Ovary (tissue), 3 donors: ENCODE results near the gene MRPL45.
"Not testable (repeated sequence)": the region's sequence is repeated elsewhere in the genome, so short reads cannot be mapped to it uniquely, and the experiment has no call there.

ENCODE experiments used
- CTCF ChIP-seq, 3 donors: fragments of 450-650 bp in 2 of 3; fragments of 200-600 bp in 1 of 3; IDR thresholded peaks; one replicate each; pipeline versions ENCODE4 v1.5.1 to v1.8.0; 2016 to 2022; ENCODE audit warnings: antibody characterized with exemption in 3 of 3, mild to moderate bottlenecking in 1 of 3
- EP300 ChIP-seq: sonication (generic); formaldehyde crosslinking; IDR thresholded peaks from one replicate; pipeline ENCODE4 v1.6.1; 2017; ENCODE audit warnings: antibody characterized with exemption
- donor health status: DM: no; HTN: no; CAD: no.

GRCh38 chr17:38254357-38254756 lies 42.6 kb upstream of the MRPL45 start:
- not testable (repeated sequence) for TF ChIP-seq CTCF (IDR thresholded peaks at IDR 0.05); EP300
